Loucy (cell line): ENCODE data around the gene SHISA5.

Source experiments
- H2AFZ ChIP-seq: fragments of 200-600 bp; sonication (generic); 2 replicates; pipeline ENCODE4 v1.6.0; 2016; ENCODE audit warnings: antibody characterized with exemption, mild to moderate bottlenecking, low read length, moderate library complexity
- H3F3A ChIP-seq: fragments of 200-600 bp; 2 replicates; pipeline ENCODE4 v1.6.0; 2016; ENCODE audit warnings: antibody characterized with exemption, low read depth, mild to moderate bottlenecking
- H3K27me3 ChIP-seq: fragments of 200-600 bp; sonication (generic); 2 replicates; pipeline ENCODE4 v1.6.1; 2014; ENCODE audit warnings: low read length, mild to moderate bottlenecking; ENCODE audit not compliant: insufficient read depth, poor library complexity, severe bottlenecking
- H3K36me3 ChIP-seq: fragments of 200-600 bp; sonication (generic); 2 replicates; pipeline ENCODE4 v1.6.1; 2016; ENCODE audit warnings: low read length; ENCODE audit not compliant: insufficient read depth
- H3K4me1 ChIP-seq: fragments of 200-600 bp; sonication (generic); 2 replicates; pipeline ENCODE4 v1.5.1; 2014; ENCODE audit warnings: low read length, mild to moderate bottlenecking; ENCODE audit not compliant: insufficient read depth, poor library complexity, severe bottlenecking
- H3K4me2 ChIP-seq: fragments of 200-600 bp; sonication (generic); 2 replicates; pipeline ENCODE4 v1.6.0; 2014; ENCODE audit warnings: antibody characterized with exemption, low read length, low read depth, mild to moderate bottlenecking; ENCODE audit not compliant: poor library complexity, severe bottlenecking
- H3K4me3 ChIP-seq: fragments of 200-600 bp; sonication (generic); 2 replicates; pipeline ENCODE4 v1.5.1; 2014; ENCODE audit warnings: low read length, mild to moderate bottlenecking, mixed read lengths; ENCODE audit not compliant: poor library complexity, severe bottlenecking
- H3K79me2 ChIP-seq: fragments of 200-600 bp; sonication (generic); 2 replicates; pipeline ENCODE4 v1.6.1; 2014; ENCODE audit warnings: low read length; ENCODE audit not compliant: insufficient read depth
- H3K9ac ChIP-seq: fragments of 200-600 bp; sonication (generic); 2 replicates; pipeline ENCODE4 v1.6.0; 2014; ENCODE audit warnings: mild to moderate bottlenecking, low read depth, low read length, moderate library complexity; ENCODE audit not compliant: poor library complexity, severe bottlenecking
- H3K9me2 ChIP-seq: fragments of 200-600 bp; sonication (generic); replicated peaks from 2 replicates; pipeline ENCODE4 v1.6.1; 2016; ENCODE audit warnings: low read depth, low read length, mixed read lengths
- H3K9me3 ChIP-seq: fragments of 200-600 bp; sonication (generic); 2 replicates; pipeline ENCODE4 v1.6.1; 2014; ENCODE audit warnings: mild to moderate bottlenecking, antibody characterized with exemption, low read length, low read depth; ENCODE audit not compliant: insufficient read depth
- H4K20me1 ChIP-seq: fragments of 200-600 bp; sonication (generic); 2 replicates; pipeline ENCODE4 v1.6.0; 2014; ENCODE audit warnings: antibody characterized with exemption, low read length, mild to moderate bottlenecking; ENCODE audit not compliant: insufficient read depth, poor library complexity, severe bottlenecking
- EZH2phosphoT487 ChIP-seq: fragments of 200-600 bp; IDR thresholded peaks from 2 replicates; pipeline ENCODE4 v1.6.1; 2018; ENCODE audit warnings: antibody characterized with exemption, mild to moderate bottlenecking, moderate library complexity, borderline replicate concordance
- TF ChIP-seq, protein P1 (sequence below): fragments of 200-600 bp; sonication (generic); conservative IDR thresholded peaks from 2 replicates; pipeline ENCODE4 v1.5.1; 2014; ENCODE audit warnings: mild to moderate bottlenecking, antibody characterized with exemption, low read length

The SHISA5 gene

GRCh38 chr3:48419597-48419996 is 84.4 kb downstream of the SHISA5 start:
- no peaks in the 10 kb centered on the region for H3F3A ChIP-seq
- no peaks in the 10 kb centered on the region for H3K27me3 ChIP-seq
- H3K9me2 ChIP-seq, result no peaks in the 10 kb centered on the region
- H3K4me1 ChIP-seq, result no peaks in the 10 kb centered on the region
- no peaks in the 10 kb centered on the region for H3K9me3 ChIP-seq
- no peak overlapping the region for H2AFZ ChIP-seq
- H3K9ac ChIP-seq, result no peak overlapping the region
- H3K36me3 ChIP-seq, result peaks cover 49% of the 10 kb centered on the region; the same call in 1 of the 2 replicates
- no peak for TF ChIP-seq EZH2phosphoT487
- TF ChIP-seq, protein P1, sequence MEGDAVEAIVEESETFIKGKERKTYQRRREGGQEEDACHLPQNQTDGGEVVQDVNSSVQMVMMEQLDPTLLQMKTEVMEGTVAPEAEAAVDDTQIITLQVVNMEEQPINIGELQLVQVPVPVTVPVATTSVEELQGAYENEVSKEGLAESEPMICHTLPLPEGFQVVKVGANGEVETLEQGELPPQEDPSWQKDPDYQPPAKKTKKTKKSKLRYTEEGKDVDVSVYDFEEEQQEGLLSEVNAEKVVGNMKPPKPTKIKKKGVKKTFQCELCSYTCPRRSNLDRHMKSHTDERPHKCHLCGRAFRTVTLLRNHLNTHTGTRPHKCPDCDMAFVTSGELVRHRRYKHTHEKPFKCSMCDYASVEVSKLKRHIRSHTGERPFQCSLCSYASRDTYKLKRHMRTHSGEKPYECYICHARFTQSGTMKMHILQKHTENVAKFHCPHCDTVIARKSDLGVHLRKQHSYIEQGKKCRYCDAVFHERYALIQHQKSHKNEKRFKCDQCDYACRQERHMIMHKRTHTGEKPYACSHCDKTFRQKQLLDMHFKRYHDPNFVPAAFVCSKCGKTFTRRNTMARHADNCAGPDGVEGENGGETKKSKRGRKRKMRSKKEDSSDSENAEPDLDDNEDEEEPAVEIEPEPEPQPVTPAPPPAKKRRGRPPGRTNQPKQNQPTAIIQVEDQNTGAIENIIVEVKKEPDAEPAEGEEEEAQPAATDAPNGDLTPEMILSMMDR, result no peak
- H4K20me1 ChIP-seq, result peaks cover 12% of the 10 kb centered on the region
- H3K79me2 ChIP-seq, result peaks cover 30% of the 10 kb centered on the region; the same call in 1 of the 2 replicates
- H3K4me2 ChIP-seq, result no peak overlapping the region
- no peak overlapping the region for H3K4me3 ChIP-seq

DNA sequence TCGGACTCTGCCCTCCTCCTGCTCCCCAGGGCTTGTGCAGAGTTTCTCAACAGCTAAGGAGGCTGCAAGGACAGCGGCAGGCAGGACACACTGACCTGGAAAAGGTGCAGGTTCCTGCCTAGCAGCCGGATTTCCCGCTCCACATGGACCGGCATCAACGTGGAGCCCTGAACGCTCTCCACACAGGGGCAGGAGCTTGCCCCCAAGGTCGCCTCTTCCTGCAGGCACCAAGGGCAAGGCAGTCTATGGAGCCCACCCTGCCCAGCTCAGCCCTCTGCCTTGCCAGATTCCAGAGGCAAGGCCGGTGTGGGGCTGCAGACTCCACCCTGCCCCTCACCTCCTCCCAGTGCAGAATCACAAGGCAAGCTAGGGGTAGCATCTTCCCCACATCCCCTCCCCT is 84.8 kb downstream of the SHISA5 start:
- Histone ChIP-seq H3K9ac (no peak overlapping the region), H3K79me2 (peaks cover 26% of the 10 kb centered on the region; the same call in 1 of the 2 replicates), H3K4me2 (no peak overlapping the region), H3K4me1 (no peaks in the 10 kb centered on the region), H4K20me1 (peaks cover 12% of the 10 kb centered on the region), H3F3A (no peaks in the 10 kb centered on the region), H2AFZ (no peak overlapping the region), H3K9me2 (no peaks in the 10 kb centered on the region), H3K36me3 (peaks cover 54% of the 10 kb centered on the region; the same call in 1 of the 2 replicates), H3K4me3 (no peak overlapping the region), H3K9me3 (no peaks in the 10 kb centered on the region), H3K27me3 (no peaks in the 10 kb centered on the region)
- no peak for TF ChIP-seq EZH2phosphoT487
- TF ChIP-seq, protein P1, result no peak

DNA sequence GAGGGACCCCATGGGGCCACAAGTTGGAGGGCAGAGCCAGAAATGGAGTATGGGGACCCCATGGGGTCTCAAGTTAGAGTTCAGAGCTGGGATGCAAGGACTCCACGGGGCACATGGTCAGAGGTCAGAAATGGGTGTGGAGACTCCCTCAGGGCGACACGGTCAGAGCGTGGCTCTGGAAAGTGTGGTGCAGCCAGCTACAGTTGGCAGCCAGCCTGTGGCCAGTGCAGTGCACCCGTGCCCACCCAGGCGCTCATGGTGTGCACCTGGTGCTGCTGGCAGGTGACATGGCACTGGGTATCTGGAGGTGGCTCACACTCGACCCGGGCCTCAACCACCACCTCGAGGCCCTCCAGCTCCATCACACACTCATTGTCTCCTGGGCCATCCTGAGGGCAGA is 85.3 kb downstream of the SHISA5 start:
- Histone ChIP-seq H3K9me2 (no peaks in the 10 kb centered on the region), H3F3A (no peaks in the 10 kb centered on the region), H4K20me1 (peaks cover 8% of the 10 kb centered on the region), H3K9me3 (no peaks in the 10 kb centered on the region), H3K4me2 (no peak overlapping the region), H3K36me3 (peaks cover 58% of the 10 kb centered on the region; the same call in 1 of the 2 replicates), H3K9ac (no peak overlapping the region), H2AFZ (no peak overlapping the region), H3K4me1 (no peaks in the 10 kb centered on the region), H3K27me3 (no peaks in the 10 kb centered on the region), H3K79me2 (peaks cover 21% of the 10 kb centered on the region; the same call in 1 of the 2 replicates), H3K4me3 (no peak overlapping the region)
- TF ChIP-seq EZH2phosphoT487, result no peak
- TF ChIP-seq, protein P1, result no peak
